ENCODE data around the gene PRIMA1.

PRIMA1 gene

GRCh38 chr14:93708800-93709199 is 79.5 kb downstream of the PRIMA1 start:
- no peak for DNase-seq

- DNase-seq: no peak
Measured at GRCh38 chr14:93708311-93708734, 80.0 kb downstream of the PRIMA1 start.

GRCh38 chr14:93707475-93707874 is 80.8 kb downstream of the PRIMA1 start:
- no peak for DNase-seq

- no peak for DNase-seq
Measured at GRCh38 chr14:93706360-93706955, 81.8 kb downstream of the PRIMA1 start.

GRCh38 chr14:93705513-93706156 is 82.7 kb downstream of the PRIMA1 start:
- no peak for DNase-seq

- DNase-seq: no peak
Measured at GRCh38 chr14:93703941-93704340, 84.3 kb downstream of the PRIMA1 start.

GRCh38 chr14:93702946-93703345 is 85.3 kb downstream of the PRIMA1 start:
- DNase-seq: no peak

GRCh38 chr14:93701562-93701961 is 86.7 kb downstream of the PRIMA1 start:
- DNase-seq: no peak

GRCh38 chr14:93700928-93701327 is 87.4 kb downstream of the PRIMA1 start:
- no peak for DNase-seq

- no peak for DNase-seq
Measured at GRCh38 chr14:93693914-93694313, 94.4 kb downstream of the PRIMA1 start.

GRCh38 chr14:93691042-93691780 is 97.1 kb downstream of the PRIMA1 start:
- DNase-seq: no peak

GRCh38 chr14:93690146-93690545 is 98.1 kb downstream of the PRIMA1 start:
- no peak for DNase-seq

GRCh38 chr14:93688820-93689219 is 99.5 kb downstream of the PRIMA1 start:
- DNase-seq: no peak

GRCh38 chr14:93688239-93688666 is 100.0 kb downstream of the PRIMA1 start:
- DNase-seq: no peak

GRCh38 chr14:93686268-93686667 is 102.0 kb downstream of the PRIMA1 start:
- no peak for DNase-seq

GRCh38 chr14:93685121-93685895 is 103.0 kb downstream of the PRIMA1 start:
- DNase-seq: no peak

- peak; percentile 12 to 33 (median 20) for DNase-seq
Measured at GRCh38 chr14:93683226-93683625, 105.1 kb downstream of the PRIMA1 start.

- no peak for DNase-seq
Measured at GRCh38 chr14:93682459-93682858, 105.8 kb downstream of the PRIMA1 start.

- no peak for DNase-seq
Measured at GRCh38 chr14:93676416-93676958, 111.8 kb downstream of the PRIMA1 start.

GRCh38 chr14:93675651-93676050 is 112.6 kb downstream of the PRIMA1 start:
- DNase-seq: no peak

GRCh38 chr14:93674343-93674742 is 113.9 kb downstream of the PRIMA1 start:
- DNase-seq: no peak

- DNase-seq: no peak
Measured at GRCh38 chr14:93669632-93670031, 118.7 kb downstream of the PRIMA1 start.

Data from suppressor macrophage treated with lipopolysaccharide for 1 hour (primary cell).